H1 (cell line): Measurements from ENCODE around the gene GNG7. TPM values are rescaled to one million over a fixed set of nuclear protein-coding genes. Genes with fewer than 3 reads are reported as not detected.

Source experiments
- KDM4A ChIP-seq: IDR thresholded peaks from one replicate; pipeline ENCODE4 v1.7.1; 2012; ENCODE audit warnings: low read depth, mild to moderate bottlenecking, moderate library complexity, low read length, inconsistent platforms; ENCODE audit not compliant: severe bottlenecking
- PHF8 ChIP-seq: fragments of 200-600 bp; sonication (generic); conservative IDR thresholded peaks from 2 replicates; pipeline ENCODE4 v1.7.1; 2012; ENCODE audit warnings: low read depth, mild to moderate bottlenecking, inconsistent platforms, low read length, moderate library complexity
- ZNF274 ChIP-seq: IDR thresholded peaks from 2 replicates; pipeline ENCODE4 v1.7.0; 2012; ENCODE audit warnings: low read length, borderline replicate concordance; ENCODE audit errors: extremely low read depth
- polyA plus RNA-seq, 7 experiments: library from polyadenylated mRNA; depleted of rRNA in 3 of 7; stranded (reverse) in 5 of 7; unstranded in 2 of 7; fragments of >200 nt in 5 of 7; fragments of 200-250 nt in 2 of 7; gene quantifications; 1 replicate in 5 of 7; 2 replicates in 1 of 7; 4 replicates in 1 of 7; pipeline versions ENCODE4 v1.2.1 to v1.2.3, GENCODE V29; 2011 to 2013; ENCODE audit warnings: missing spikeins in 2 of 7, mixed read lengths in 2 of 7
- total RNA-seq: library from RNA; stranded (reverse); fragmentation: NEBNext Ultra II Directional; extraction: Animal tissue kit (Norgen Biotek cat#: 25700); gene quantifications from 2 replicates; pipeline ENCODE4 v1.2.1, GENCODE V29; 2021
- TF ChIP-seq, protein P1 (sequence below): IDR thresholded peaks from 2 replicates; pipeline ENCODE4 v1.6.1; 2012; ENCODE audit warnings: inconsistent platforms
- TF ChIP-seq, protein P2 (sequence below): IDR thresholded peaks from 2 replicates; pipeline ENCODE4 v1.6.1; 2012; ENCODE audit warnings: inconsistent platforms

The GNG7 gene
- total and polyA plus RNA-seq, 2 of the 8 experiments (the other 6 are each of a cell fraction or from before 2014, with no cell fraction given) = 2.8 to 7.8 TPM

DNA sequence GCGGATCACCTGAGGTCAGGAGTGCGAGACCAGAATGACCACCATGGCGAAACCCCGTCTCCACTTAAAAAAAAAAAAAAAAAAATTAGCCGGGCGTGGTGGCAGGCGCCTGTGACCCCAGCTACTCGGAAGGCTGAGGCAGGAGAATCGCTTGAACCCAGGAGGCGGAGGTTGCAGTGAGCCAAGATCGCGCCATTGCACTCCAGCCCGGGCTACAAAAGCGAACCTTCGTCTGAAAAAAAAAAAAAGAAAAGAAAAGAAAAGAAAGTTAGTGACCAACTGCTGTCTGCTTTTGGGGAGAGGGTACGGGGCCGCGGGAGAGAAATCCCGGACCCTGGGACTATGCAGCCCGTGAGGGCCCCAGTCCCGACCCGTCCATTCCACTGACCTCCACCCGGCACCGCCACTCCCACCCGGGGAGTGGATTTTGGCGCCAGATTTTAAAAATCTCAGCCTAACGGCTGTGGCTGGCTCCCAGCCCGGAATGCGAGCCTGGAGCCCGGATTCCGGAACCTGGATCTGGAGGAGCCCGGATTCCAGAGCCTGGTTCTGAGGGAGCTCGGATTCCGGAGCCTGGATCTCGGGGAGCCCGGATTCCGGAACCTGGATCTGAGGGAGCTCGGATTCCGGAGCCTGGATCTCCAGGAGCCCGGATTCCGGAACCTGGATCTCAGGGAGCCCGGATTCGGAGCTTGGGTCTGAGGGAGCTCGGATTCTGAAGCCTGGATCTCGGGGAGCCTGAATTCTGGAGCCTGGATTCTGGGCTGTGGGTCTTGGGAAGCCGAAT lies 239.7 kb downstream of the GNG7 start (continued):
- TF ChIP-seq, protein P1, sequence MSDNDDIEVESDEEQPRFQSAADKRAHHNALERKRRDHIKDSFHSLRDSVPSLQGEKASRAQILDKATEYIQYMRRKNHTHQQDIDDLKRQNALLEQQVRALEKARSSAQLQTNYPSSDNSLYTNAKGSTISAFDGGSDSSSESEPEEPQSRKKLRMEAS = 0 out of 2 replicates have a peak, but pooled peaks have one; percentile 35
- 0 out of 2 replicates have a peak, but pooled peaks have one; percentile 38 for TF ChIP-seq PHF8
- TF ChIP-seq, protein P2, sequence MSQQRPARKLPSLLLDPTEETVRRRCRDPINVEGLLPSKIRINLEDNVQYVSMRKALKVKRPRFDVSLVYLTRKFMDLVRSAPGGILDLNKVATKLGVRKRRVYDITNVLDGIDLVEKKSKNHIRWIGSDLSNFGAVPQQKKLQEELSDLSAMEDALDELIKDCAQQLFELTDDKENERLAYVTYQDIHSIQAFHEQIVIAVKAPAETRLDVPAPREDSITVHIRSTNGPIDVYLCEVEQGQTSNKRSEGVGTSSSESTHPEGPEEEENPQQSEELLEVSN = peak; percentile 52; the same call in 1 of the 2 replicates
- TF ChIP-seq ZNF274 = no peak
- peak; percentile 42 for TF ChIP-seq KDM4A
